ENCODE results near the gene GPX3. TPM values are rescaled to one million over a fixed set of nuclear protein-coding genes. Genes with fewer than 3 reads are reported as not detected.

The GPX3 gene
- total RNA-seq, 6 donors from 2014 or later = 876 to 1,536 (median 1,027) TPM

DNA sequence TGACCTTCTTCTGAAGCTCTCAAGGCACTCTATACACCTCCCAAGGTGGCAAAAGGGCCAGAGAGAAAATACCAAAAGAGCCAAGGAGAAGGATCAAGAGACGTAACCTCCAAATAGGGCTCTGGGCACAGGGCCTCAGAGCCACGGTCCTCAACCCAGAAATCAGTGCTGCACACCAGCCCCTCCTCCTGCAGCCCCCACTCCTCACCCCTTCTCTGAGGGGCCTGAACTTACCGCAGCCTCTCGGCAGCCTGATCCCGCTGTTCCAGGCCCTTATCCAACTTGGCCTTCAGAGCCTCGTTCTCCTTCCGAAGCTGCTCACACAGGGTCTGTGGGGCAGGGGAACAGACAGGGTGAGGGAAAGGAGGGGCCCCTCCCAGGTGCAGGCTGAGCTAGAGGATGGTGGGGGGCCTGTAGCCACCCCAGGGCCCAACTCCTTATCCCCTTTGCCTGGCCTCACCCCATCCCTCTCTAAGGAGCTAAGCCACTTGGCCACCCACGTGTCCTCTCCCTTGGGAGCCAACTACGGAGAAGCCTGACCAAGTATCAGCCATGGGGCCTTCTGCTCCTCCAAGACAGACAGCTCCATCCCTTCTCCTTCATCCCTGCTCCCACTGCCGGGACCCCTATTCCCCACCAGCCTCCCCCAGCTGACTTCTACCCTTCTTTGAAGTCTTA, 31.7 kb downstream of the GPX3 start:
- WGBS, 2 donors = 72 to 73% methylated on average over 6 to 10 of the region's 10 CpGs
- peaks cover 13 to 91% (median 69%) of the 10 kb centered on the region in 4 donors for H3K36me3 ChIP-seq
- peaks cover 11 to 27% (median 24%) of the 10 kb centered on the region in 4 donors for H3K4me1 ChIP-seq
- TF ChIP-seq, protein P1, sequence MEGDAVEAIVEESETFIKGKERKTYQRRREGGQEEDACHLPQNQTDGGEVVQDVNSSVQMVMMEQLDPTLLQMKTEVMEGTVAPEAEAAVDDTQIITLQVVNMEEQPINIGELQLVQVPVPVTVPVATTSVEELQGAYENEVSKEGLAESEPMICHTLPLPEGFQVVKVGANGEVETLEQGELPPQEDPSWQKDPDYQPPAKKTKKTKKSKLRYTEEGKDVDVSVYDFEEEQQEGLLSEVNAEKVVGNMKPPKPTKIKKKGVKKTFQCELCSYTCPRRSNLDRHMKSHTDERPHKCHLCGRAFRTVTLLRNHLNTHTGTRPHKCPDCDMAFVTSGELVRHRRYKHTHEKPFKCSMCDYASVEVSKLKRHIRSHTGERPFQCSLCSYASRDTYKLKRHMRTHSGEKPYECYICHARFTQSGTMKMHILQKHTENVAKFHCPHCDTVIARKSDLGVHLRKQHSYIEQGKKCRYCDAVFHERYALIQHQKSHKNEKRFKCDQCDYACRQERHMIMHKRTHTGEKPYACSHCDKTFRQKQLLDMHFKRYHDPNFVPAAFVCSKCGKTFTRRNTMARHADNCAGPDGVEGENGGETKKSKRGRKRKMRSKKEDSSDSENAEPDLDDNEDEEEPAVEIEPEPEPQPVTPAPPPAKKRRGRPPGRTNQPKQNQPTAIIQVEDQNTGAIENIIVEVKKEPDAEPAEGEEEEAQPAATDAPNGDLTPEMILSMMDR (IDR thresholded peaks at IDR 0.05) = no peak
- TF ChIP-seq POLR2AphosphoS5 (IDR thresholded peaks at IDR 0.05) (no peak), EP300 (IDR thresholded peaks at IDR 0.05) (no peak), POLR2A (IDR thresholded peaks at IDR 0.05) (no peak)
- DNase-seq = no peak
- H3K9me3 ChIP-seq = no peaks in the 10 kb centered on the region
- ATAC-seq (ENCODE audit: low FRiP score in 2 of 2) = peak in 1 of 2 donors; percentile 6
- H3K4me3 ChIP-seq = no peak overlapping the region
- H3K27me3 ChIP-seq = no peaks in the 10 kb centered on the region
- H3K27ac ChIP-seq = peak overlapping the region; percentile 39 to 77 (median 71)

DNA sequence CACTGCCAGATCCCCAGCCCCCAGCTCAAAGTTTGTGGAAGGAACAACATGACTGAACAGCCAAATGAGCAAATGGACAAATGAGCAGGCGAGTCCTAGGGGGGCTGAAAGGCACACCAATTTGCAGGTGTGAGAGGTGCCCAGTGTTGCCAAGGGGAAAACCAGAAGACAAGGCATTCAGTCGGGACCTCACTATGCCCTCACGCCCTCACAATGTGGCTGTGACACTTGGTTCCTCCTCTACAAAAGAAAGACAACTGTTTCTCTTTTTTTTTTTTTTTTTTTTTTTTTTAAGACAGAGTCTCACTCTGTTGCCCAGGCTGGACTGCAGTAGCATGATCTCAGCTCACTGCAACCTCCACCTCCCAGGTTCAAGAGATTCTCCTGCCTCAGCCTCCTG, 32.4 kb downstream of the GPX3 start:
- Histone ChIP-seq H3K4me1 (peaks cover 11 to 25% (median 23%) of the 10 kb centered on the region in 4 donors), H3K27me3 (no peaks in the 10 kb centered on the region), H3K27ac (peak overlapping the region in 3 of 4 donors; percentile 69 to 77 (median 73)), H3K9me3 (no peaks in the 10 kb centered on the region), H3K4me3 (no peak overlapping the region), H3K36me3 (peaks cover 16 to 91% (median 66%) of the 10 kb centered on the region in 4 donors)
- TF ChIP-seq POLR2AphosphoS5 (IDR thresholded peaks at IDR 0.05) = no peak
- TF ChIP-seq POLR2A (IDR thresholded peaks at IDR 0.05) = no peak
- TF ChIP-seq EP300 (IDR thresholded peaks at IDR 0.05) = no peak
- TF ChIP-seq, protein P1 (IDR thresholded peaks at IDR 0.05) = no peak
- DNase-seq (no peak), ATAC-seq (ENCODE audit: low FRiP score in 2 of 2) (no peak)
- WGBS, 2 donors = 68 to 75% methylated on average over 3 of the region's 3 CpGs

DNA sequence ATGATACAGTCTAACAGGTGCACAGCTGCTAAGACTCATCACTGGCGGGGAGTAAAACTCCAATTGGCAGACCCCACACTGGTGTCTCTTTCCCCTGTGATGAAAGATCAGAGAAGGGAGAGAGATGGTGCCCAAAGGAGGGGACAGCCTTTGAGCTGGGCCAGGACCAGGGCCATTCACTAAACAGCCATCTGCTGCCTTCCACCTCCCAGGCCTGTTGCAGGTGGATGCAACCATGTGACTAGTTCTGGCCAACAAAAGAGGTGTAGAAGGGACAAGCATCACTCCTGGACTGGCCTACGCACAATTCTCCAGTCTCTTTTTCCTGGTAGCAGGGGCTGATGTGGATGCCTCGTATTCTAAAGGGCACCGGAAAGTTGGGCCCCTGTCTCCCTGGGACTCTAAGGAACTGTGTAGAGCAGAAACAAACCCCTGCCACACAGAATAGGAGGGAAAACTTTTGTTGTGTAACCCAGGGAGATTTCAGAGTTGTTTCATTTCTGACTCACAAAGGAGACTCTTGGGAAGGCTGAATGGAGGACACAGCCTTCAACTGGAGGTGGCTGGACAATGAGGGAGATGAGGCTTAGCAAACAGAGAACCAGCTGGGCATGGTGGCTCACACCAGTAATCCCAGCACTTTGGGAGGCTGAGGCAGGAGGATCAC, 33.5 kb downstream of the GPX3 start:
- DNase-seq (no peak), ATAC-seq (ENCODE audit: low FRiP score in 2 of 2) (no peak)
- peaks cover 19 to 27% (median 22%) of the 10 kb centered on the region in 4 donors for H3K4me1 ChIP-seq
- 95 to 100% methylated on average over 4 of the region's 4 CpGs for WGBS, 2 donors
- H3K36me3 ChIP-seq = peaks cover 23 to 91% (median 66%) of the 10 kb centered on the region in 4 donors
- peak overlapping the region in 3 of 4 donors; percentile 22 to 43 (median 38) for H3K27ac ChIP-seq
- no peaks in the 10 kb centered on the region for H3K27me3 ChIP-seq
- H3K4me3 ChIP-seq = no peak overlapping the region
- no peaks in the 10 kb centered on the region for H3K9me3 ChIP-seq
- TF ChIP-seq, protein P1 (IDR thresholded peaks at IDR 0.05) = no peak
- TF ChIP-seq POLR2AphosphoS5 (IDR thresholded peaks at IDR 0.05) = no peak
- TF ChIP-seq POLR2A (IDR thresholded peaks at IDR 0.05) = no peak
- TF ChIP-seq EP300 (IDR thresholded peaks at IDR 0.05) = no peak

DNA sequence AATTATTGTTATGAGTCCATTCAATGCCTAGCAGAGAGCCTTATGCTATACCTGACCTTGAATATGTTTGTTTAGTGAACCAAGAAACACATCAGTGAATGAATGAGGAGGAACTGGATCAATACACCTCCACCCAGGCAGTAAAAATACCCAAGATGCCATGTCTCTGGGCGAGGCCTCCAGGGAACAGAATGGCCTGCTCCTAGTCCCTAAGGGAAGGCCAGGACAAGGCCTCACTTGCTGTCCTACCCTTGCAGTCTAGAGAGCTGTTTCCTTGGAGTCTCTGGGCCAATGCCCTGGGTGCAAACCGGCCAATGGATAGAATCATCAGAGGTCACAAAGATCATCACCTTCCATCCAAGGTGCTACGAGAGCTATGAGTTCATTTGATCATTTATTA, 34.3 kb downstream of the GPX3 start:
- Histone ChIP-seq H3K9me3 (no peaks in the 10 kb centered on the region), H3K27me3 (no peaks in the 10 kb centered on the region), H3K36me3 (peaks cover 17 to 90% (median 59%) of the 10 kb centered on the region in 4 donors), H3K4me3 (no peak overlapping the region), H3K4me1 (peaks cover 24 to 34% (median 29%) of the 10 kb centered on the region in 4 donors), H3K27ac (peak overlapping the region in 2 of 4 donors; percentile 19 to 35)
- DNase-seq (no peak), ATAC-seq (ENCODE audit: low FRiP score in 2 of 2) (no peak)
- TF ChIP-seq POLR2A (IDR thresholded peaks at IDR 0.05) = no peak
- TF ChIP-seq EP300 (IDR thresholded peaks at IDR 0.05) = no peak
- TF ChIP-seq, protein P1 (IDR thresholded peaks at IDR 0.05) = no peak
- TF ChIP-seq POLR2AphosphoS5 (IDR thresholded peaks at IDR 0.05) = no peak
- 94 to 98% methylated on average over 3 of the region's 3 CpGs for WGBS, 2 donors

All from upper lobe of left lung (tissue), 6 donors.